Type B pancreatic cell (in vitro differentiated cells): ENCODE measurements around the gene SLC8A3. TPM values are rescaled to one million over a fixed set of nuclear protein-coding genes. Genes with fewer than 3 reads are reported as not detected.
A peak's percentile ranks its signal among the peaks of the same experiment; 100 is the strongest.

Experiments
- DNase-seq: peaks from one replicate; pipeline ENCODE4 v3.0.0; 2021; ENCODE audit warnings: mixed read lengths; ENCODE audit not compliant: unreplicated experiment; ENCODE audit errors: extremely low spot score
- H3K27ac Mint-ChIP-seq: 2 replicates; pipeline ENCODE4 v1.8.0; 2021; ENCODE audit warnings: mild to moderate bottlenecking, mixed read lengths
- H3K27me3 Mint-ChIP-seq: 2 replicates; pipeline ENCODE4 v1.8.0; 2021; ENCODE audit warnings: mixed read lengths
- H3K36me3 Mint-ChIP-seq: 2 replicates; pipeline ENCODE4 v1.8.0; 2021; ENCODE audit warnings: mixed read lengths
- H3K4me1 Mint-ChIP-seq: one replicate; pipeline ENCODE4 v1.8.0; 2021; ENCODE audit warnings: mixed read lengths; ENCODE audit not compliant: unreplicated experiment
- H3K4me3 Mint-ChIP-seq: 2 replicates; pipeline ENCODE4 v1.8.0; 2021; ENCODE audit warnings: mild to moderate bottlenecking, mixed read lengths
- H3K9me3 Mint-ChIP-seq: 2 replicates; pipeline ENCODE4 v1.8.0; 2021; ENCODE audit warnings: mixed read lengths
- CTCF ChIP-seq: fragments of 200-600 bp; sonication (generic); conservative IDR thresholded peaks from 2 replicates; pipeline ENCODE4 v1.5.0; 2021; ENCODE audit warnings: antibody characterized with exemption, mild to moderate bottlenecking
- total RNA-seq: library from RNA; stranded (reverse); gene quantifications from 2 replicates; pipeline ENCODE4 v1.2.1, GENCODE V29; 2021; ENCODE audit warnings: low replicate concordance

The SLC8A3 gene
- total RNA-seq, 1 donor from 2014 or later = 7.8 TPM

GRCh38 chr14:70045844-70046535 lies 142.8 kb downstream of the SLC8A3 start:
- Mint-ChIP-seq H3K9me3 (no peaks in the 10 kb centered on the region), H3K27ac (no peak overlapping the region), H3K27me3 (peaks cover 35% of the 10 kb centered on the region), H3K4me1 (peaks cover 5% of the 10 kb centered on the region), H3K36me3 (no peaks in the 10 kb centered on the region), H3K4me3 (no peak overlapping the region)
- peak; percentile 81 for DNase-seq
- TF ChIP-seq CTCF = peak; percentile 87

GRCh38 chr14:70045310-70045709 lies 143.4 kb downstream of the SLC8A3 start:
- TF ChIP-seq CTCF = no peak
- no peaks in the 10 kb centered on the region for H3K9me3 Mint-ChIP-seq
- H3K4me1 Mint-ChIP-seq = peaks cover 5% of the 10 kb centered on the region
- H3K4me3 Mint-ChIP-seq = no peak overlapping the region
- H3K27me3 Mint-ChIP-seq = peaks cover 42% of the 10 kb centered on the region
- no peak for DNase-seq
- H3K27ac Mint-ChIP-seq = no peak overlapping the region
- no peaks in the 10 kb centered on the region for H3K36me3 Mint-ChIP-seq

GRCh38 chr14:70043001-70043400 lies 145.8 kb downstream of the SLC8A3 start:
- no peak overlapping the region for H3K4me3 Mint-ChIP-seq
- DNase-seq = no peak
- H3K9me3 Mint-ChIP-seq = no peaks in the 10 kb centered on the region
- H3K27me3 Mint-ChIP-seq = peaks cover 50% of the 10 kb centered on the region
- no peak for TF ChIP-seq CTCF
- H3K36me3 Mint-ChIP-seq = no peaks in the 10 kb centered on the region
- no peak overlapping the region for H3K27ac Mint-ChIP-seq
- H3K4me1 Mint-ChIP-seq = no peaks in the 10 kb centered on the region

GRCh38 chr14:70036665-70037064 lies 152.1 kb downstream of the SLC8A3 start:
- no peaks in the 10 kb centered on the region for H3K9me3 Mint-ChIP-seq
- no peak overlapping the region for H3K4me3 Mint-ChIP-seq
- peaks cover 18% of the 10 kb centered on the region for H3K27me3 Mint-ChIP-seq
- DNase-seq = no peak
- peak; percentile 61 for TF ChIP-seq CTCF
- no peaks in the 10 kb centered on the region for H3K36me3 Mint-ChIP-seq
- H3K27ac Mint-ChIP-seq = no peak overlapping the region
- H3K4me1 Mint-ChIP-seq = no peaks in the 10 kb centered on the region

- TF ChIP-seq CTCF = no peak
- no peaks in the 10 kb centered on the region for H3K36me3 Mint-ChIP-seq
- peaks cover 3% of the 10 kb centered on the region for H3K27me3 Mint-ChIP-seq
- no peak overlapping the region for H3K27ac Mint-ChIP-seq
- DNase-seq = no peak
- no peaks in the 10 kb centered on the region for H3K4me1 Mint-ChIP-seq
- H3K9me3 Mint-ChIP-seq = no peaks in the 10 kb centered on the region
- no peak overlapping the region for H3K4me3 Mint-ChIP-seq
Observed at GRCh38 chr14:70034257-70034656, 154.5 kb downstream of the SLC8A3 start.
